ENCODE data around the gene GHR.

DNA sequence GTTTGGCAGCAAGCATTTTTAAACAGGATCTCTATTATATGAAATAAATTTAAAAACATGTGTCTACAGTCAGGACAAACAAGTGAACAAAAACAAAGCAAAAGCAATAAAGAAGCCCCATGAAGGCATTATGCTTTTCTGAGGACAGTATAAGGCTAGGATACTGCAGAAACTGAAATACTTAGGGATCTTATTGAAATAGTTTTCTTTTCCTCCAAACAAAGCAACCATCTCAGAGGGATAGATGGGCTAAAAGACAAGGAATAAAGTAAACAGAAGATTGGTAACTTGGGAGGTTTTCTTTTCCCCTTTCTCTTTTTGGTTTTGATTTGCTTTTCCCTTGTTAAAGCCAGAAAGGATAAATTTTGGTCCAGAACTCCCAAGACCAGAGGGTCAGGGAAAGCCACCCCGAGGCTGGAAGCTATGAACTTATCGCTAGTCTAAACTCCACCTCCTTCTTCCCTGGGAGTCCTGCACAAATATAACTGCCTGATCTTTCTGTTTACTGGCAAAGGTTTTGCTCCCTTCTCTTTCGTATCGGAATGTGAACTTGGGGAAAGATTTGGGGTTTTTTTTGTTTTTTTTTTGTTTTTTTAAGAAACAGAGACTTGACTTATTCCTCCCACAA, 164.0 kb downstream of the GHR start:
- TF ChIP-seq, protein P1, sequence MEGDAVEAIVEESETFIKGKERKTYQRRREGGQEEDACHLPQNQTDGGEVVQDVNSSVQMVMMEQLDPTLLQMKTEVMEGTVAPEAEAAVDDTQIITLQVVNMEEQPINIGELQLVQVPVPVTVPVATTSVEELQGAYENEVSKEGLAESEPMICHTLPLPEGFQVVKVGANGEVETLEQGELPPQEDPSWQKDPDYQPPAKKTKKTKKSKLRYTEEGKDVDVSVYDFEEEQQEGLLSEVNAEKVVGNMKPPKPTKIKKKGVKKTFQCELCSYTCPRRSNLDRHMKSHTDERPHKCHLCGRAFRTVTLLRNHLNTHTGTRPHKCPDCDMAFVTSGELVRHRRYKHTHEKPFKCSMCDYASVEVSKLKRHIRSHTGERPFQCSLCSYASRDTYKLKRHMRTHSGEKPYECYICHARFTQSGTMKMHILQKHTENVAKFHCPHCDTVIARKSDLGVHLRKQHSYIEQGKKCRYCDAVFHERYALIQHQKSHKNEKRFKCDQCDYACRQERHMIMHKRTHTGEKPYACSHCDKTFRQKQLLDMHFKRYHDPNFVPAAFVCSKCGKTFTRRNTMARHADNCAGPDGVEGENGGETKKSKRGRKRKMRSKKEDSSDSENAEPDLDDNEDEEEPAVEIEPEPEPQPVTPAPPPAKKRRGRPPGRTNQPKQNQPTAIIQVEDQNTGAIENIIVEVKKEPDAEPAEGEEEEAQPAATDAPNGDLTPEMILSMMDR (IDR thresholded peaks at IDR 0.05): no peak
- TF ChIP-seq EP300 (IDR thresholded peaks at IDR 0.05) (no peak), POLR2AphosphoS5 (IDR thresholded peaks at IDR 0.05) (no peak), POLR2A (IDR thresholded peaks at IDR 0.05) (no peak)
